T-helper 22 cell (primary cell): ENCODE measurements around the gene UBE2G2.
A peak's percentile ranks its signal among the peaks of the same experiment; 100 is the strongest.
"Not testable (repeated sequence)": the region's sequence is repeated elsewhere in the genome, so short reads cannot be mapped to it uniquely, and the experiment has no call there.

Experiments
- DNase-seq: peaks from one replicate; pipeline ENCODE4 v3.0.0-alpha.2; 2020; ENCODE audit warnings: low read depth

The UBE2G2 gene

DNA sequence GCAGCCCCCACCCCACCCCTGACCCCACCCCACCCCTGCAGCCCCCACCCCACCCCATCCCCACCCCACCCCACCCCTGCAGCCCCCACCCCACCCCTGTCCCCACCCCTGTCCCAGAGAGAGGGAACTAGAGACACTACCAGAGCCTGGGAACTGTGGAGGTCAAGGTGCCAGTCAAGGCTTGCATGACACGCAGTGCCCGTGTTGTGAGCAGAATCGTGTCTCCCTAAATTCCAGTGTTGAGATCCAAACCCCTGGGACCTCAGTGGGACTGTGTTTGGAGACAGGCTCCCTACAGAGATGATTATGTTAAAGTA is 34.7 kb upstream of the UBE2G2 start:
- no peak for DNase-seq

- DNase-seq: no peak
Observed at GRCh38 chr21:44835647-44835973, 34.0 kb upstream of the UBE2G2 start.

GRCh38 chr21:44834951-44835646 is 33.5 kb upstream of the UBE2G2 start:
- DNase-seq: no peak

- DNase-seq: no peak
Observed at GRCh38 chr21:44834231-44834950, 32.8 kb upstream of the UBE2G2 start.

- no peak for DNase-seq
Observed at GRCh38 chr21:44833663-44834062, 32.0 kb upstream of the UBE2G2 start.

- DNase-seq: not testable (repeated sequence)
Observed at GRCh38 chr21:44832516-44833255, 31.1 kb upstream of the UBE2G2 start.

DNA sequence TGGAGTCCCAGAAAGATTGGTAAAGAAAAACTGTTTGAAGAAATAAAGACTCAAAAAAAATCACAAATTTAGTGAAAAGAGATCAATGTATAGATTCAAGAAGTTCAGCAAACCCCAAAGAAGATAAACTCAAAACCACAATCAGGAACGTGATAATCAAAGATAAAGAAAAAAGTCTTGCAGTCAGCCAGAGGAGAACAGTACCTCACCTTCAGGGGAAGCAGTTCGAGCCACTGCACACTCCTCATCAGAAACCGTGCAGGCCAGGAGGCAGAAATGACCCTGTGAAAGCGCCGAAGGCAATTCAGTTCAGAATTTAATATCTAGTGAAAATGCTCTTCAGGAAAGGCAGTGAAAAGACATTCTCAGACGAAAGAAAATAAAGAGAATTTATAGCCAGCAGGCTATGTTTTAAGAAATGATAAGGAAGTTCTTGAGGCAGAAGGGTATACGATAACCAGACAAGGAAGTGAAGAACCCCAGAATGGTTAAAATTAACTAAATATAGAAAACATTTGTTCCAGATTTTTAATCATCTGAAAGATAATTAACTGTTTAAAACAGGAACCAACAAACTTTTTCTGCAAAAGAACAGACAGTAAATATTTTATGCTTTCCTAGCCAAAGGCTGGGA is 29.7 kb upstream of the UBE2G2 start:
- no peak for DNase-seq

DNA sequence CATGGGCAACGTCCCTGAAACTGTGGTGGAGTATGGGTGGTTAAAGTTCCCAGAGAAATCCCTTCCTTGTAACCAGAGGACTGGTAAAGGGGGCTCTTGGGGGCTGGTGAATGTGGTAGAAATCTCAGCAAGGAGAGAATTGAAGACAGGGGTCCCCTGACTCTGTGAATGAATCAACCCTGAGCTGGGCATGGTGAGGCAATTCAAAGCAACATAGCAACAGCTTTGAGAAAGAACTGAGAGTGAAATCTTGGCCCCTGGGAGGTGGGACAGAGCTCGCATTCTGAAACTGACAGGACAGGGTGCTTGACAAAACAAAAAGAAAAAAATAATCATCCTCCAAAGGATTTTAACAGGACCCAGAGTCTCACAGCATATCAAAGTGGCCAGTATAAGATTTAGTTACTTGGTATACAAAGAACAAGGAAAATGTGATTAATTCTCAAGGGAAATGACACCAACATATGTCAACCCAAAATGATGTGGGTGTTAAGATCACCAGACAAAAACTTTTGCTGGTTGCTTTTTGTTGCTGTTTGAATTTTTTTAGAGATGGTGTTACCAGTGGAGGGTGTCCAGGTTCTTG is 28.0 kb upstream of the UBE2G2 start:
- no peak for DNase-seq

DNA sequence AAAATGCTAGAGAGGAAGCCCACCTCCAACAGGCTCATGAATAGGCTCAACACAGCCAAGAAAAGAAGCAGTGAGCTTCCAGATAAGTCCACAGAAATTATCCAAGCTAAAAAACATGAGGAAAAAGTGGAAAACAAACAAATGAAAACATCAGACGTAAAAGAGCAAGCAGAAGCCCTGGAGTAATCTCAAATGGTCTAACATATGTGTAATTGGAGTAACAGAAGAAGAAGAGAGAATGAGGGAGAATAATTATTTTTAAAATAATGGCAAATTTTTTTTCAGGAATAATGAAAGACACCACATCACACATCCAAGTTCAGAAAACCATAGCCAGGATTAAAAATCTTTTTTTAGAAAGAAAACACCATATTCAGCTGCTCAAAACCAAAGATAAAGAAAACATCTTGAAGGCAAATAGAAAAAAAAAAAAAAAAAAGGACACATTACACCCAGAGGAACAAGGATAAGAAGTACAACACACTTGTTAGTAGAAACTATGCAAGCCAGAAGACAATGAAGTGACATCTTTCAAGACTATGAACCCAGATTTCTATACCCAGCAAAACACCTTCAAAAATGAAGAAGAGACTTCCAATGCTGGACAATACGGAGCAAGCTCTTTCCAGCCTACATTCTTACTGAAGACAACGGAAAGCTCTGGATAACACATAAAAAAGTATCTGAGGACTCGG is 26.9 kb upstream of the UBE2G2 start:
- no peak for DNase-seq

- DNase-seq: no peak
Observed at GRCh38 chr21:44823179-44823660, 21.6 kb upstream of the UBE2G2 start.

DNA sequence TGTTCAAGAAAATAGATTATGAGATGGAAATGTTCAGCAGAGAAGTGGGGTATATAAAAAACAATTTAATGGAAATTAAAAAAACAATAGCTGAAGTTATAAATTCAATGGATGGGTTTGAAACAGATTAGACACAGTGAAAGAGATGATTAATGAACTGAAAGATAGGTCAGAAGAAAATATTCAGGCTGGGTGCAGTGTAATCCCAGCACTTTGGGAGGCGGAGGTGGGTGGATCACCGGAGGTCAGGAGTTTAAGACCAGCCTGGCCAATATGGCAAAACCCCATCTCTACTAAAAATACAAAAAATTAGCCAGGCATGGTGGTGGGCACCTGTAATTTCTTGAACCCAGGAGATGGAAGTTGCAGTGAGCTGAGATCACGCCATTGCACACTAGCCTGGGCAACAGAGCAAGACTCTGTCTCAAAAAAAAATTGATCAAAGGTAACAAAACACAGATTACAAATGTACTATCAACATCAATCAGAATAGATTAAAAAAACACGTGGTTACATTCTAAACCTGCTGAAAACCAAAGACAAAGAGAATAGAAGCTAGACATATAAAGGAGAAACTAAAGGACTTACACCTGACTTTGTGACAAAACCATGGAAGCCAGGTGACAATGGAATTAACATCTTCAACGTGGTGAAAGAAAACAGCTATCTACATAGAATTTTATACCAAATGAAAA is 21.0 kb upstream of the UBE2G2 start:
- no peak for DNase-seq

DNA sequence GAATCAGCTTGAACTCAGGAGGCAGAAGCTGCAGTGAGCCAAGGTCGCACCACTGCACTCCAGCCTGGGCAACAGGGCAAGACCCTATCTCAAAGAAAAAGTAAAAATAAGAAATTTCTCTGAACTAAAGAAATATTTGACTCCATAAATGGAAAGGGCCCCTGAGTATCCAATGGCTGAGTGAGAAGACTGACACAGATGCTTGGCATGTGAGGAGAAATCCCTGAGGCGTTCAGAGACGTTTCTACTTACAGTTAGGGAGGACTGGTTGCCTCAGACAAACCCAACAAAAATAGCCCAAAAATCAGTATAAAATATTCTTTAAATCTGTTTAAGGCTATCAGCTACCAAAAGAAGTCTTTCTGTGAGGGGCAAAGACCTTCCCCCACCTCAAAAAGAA is 19.2 kb upstream of the UBE2G2 start:
- no peak for DNase-seq

GRCh38 chr21:44819283-44820243 is 17.9 kb upstream of the UBE2G2 start:
- no peak for DNase-seq

GRCh38 chr21:44818640-44819011 is 17.0 kb upstream of the UBE2G2 start:
- no peak for DNase-seq

DNA sequence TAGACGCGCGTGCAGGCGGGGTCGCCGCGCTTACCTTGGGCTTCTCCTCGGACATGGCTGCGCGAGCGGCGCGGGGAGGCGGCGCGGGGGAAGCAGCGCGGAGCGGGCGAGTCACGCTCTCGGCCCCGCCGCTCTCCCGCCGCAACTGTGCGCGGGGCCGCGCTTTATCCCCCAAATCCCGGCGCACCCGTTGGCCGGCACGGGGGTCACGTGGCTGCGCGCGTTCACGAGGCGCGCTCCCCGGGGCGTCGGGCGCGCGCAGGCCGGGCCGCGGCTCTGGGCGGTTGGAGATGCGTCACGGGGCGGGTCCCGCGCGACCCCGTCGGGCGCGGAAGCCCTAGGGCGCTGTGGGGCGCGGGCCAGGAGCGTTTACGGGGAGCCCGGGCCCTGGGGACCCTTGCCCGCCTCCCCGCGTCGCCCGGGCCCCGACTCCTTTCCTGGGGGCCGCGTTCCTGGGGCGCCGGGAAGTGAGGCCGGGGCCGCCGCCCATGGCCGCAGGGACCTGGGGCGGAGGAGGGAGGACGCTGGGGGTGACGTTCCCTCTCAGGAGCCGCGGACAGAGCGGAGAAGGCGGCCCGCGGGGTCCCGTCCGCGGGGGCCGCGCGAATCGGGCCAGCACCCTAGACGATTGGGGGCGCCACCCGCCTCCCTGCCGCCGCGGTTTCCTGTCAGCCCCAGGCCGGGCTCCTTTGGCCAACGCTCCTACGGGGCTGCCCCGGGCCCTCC is 16.5 kb upstream of the UBE2G2 start, which contains the start of gene SUMO3:
SUMO3 (minus strand) TSS at position 149 of the 726 bp plus-strand sequence; CDS start at position 55, 94 bp downstream.
- DNase-seq: peak; percentile 71

DNA sequence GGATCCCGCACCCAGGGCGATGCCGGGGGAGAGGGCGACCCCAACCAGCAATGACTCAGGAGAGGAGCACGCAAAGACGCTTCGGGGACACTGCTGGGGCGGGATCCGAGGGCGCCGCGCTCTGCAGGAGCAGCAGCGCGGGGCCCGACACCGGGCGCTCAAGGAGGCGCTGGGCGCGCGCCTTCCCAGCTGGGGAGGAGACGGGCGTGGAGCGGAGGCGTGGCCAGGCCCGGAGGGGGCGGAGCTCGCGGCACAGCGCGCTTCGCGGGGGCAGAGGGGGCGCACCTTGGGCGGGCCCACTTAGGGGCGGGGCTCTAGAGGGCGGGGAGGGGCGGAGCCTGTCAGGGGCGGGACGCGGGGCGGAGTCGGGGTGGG is 15.9 kb upstream of the UBE2G2 start:
- peak; percentile 85 for DNase-seq

GRCh38 chr21:44816761-44817505 is 15.3 kb upstream of the UBE2G2 start:
- DNase-seq: no peak

GRCh38 chr21:44815852-44816628 is 14.4 kb upstream of the UBE2G2 start:
- DNase-seq: no peak
